ENCODE measurements around the gene FNDC1. TPM values are rescaled to one million over a fixed set of nuclear protein-coding genes. Genes with fewer than 3 reads are reported as not detected.
A peak's percentile ranks its signal among the peaks of the same experiment; 100 is the strongest.

The FNDC1 gene
- total RNA-seq, 1 experiment from 2014 or later = 0.17 TPM

DNA sequence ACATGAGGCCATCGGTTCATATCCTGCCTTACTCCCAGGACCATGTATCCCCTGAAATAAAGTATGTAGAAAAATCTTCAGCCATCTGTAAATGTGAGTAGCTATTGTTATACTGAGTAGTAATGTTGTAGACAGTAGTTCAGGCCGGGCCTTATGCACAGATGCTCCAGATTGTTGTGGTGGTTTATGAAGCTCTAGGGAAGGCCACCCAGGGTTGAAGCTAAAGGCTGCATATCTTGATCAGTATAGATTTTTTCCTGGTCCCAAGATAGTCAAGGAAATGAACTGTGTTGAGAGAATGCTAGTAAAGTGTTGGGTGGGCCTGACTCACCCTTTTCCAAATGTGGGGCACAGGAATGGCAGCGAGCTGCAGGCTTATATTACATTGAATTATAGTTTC, 81.4 kb downstream of the FNDC1 start:
- DNase-seq = no peak
- H3K36me3 Mint-ChIP-seq (ENCODE audit: insufficient read depth, unreplicated experiment) = no peaks in the 10 kb centered on the region
- TF ChIP-seq, protein P1, sequence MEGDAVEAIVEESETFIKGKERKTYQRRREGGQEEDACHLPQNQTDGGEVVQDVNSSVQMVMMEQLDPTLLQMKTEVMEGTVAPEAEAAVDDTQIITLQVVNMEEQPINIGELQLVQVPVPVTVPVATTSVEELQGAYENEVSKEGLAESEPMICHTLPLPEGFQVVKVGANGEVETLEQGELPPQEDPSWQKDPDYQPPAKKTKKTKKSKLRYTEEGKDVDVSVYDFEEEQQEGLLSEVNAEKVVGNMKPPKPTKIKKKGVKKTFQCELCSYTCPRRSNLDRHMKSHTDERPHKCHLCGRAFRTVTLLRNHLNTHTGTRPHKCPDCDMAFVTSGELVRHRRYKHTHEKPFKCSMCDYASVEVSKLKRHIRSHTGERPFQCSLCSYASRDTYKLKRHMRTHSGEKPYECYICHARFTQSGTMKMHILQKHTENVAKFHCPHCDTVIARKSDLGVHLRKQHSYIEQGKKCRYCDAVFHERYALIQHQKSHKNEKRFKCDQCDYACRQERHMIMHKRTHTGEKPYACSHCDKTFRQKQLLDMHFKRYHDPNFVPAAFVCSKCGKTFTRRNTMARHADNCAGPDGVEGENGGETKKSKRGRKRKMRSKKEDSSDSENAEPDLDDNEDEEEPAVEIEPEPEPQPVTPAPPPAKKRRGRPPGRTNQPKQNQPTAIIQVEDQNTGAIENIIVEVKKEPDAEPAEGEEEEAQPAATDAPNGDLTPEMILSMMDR (IDR thresholded peaks at IDR 0.05; ENCODE audit: unreplicated experiment) = no peak
- CTCF ChIA-PET = no interaction called here
- peaks cover 53% of the 10 kb centered on the region for H3K27me3 Mint-ChIP-seq (ENCODE audit: unreplicated experiment)
- no peak overlapping the region for H3K27ac Mint-ChIP-seq (ENCODE audit: unreplicated experiment)
- no peaks in the 10 kb centered on the region for H3K4me1 Mint-ChIP-seq (ENCODE audit: low read depth, unreplicated experiment)
- intact Hi-C loops (cut with micrococcal nuclease; ENCODE audit: unreplicated experiment) = loop anchor here (10.0 kb wide), 3 partner anchors 214 to 394 kb away; no protein-coding TSS in a partner anchor
- BruUV-seq (replicated peaks) = no TSS peak
- H3K4me3 Mint-ChIP-seq (ENCODE audit: low read depth, unreplicated experiment) = no peak overlapping the region
- no peaks in the 10 kb centered on the region for H3K9me3 Mint-ChIP-seq (ENCODE audit: low read depth, unreplicated experiment)

DNA sequence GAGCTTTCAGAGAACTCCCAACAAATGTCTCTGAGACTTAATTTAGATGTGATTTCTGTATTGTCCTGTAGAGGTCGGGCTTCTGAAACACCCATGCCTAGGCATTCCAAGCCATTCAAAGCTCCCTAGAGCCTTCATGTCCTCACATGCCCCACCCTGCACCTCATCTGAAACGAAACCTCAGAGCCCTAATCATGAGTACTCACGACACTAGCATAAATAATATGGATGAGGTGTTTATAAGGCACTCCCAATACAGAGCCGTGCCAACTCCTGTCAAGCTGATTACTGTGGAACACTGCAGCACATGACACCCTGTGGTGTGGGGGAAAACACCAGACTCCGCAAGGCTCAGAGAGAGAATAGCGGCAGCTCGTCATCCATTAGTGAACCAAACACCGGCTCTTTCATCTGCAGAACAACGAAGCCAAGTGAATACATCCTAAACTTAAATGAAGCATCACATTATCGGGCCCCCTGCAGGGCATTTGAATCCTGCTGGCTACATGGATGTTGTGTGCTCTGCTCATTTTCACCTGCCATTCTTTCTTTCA, 83.8 kb downstream of the FNDC1 start:
- Mint-ChIP-seq H3K27me3 (ENCODE audit: unreplicated experiment) (peaks cover 63% of the 10 kb centered on the region), H3K9me3 (ENCODE audit: low read depth, unreplicated experiment) (no peaks in the 10 kb centered on the region), H3K27ac (ENCODE audit: unreplicated experiment) (no peak overlapping the region), H3K36me3 (ENCODE audit: insufficient read depth, unreplicated experiment) (no peaks in the 10 kb centered on the region), H3K4me3 (ENCODE audit: low read depth, unreplicated experiment) (no peak overlapping the region), H3K4me1 (ENCODE audit: low read depth, unreplicated experiment) (no peaks in the 10 kb centered on the region)
- BruUV-seq (replicated peaks) = no TSS peak
- TF ChIP-seq, protein P1 (IDR thresholded peaks at IDR 0.05; ENCODE audit: unreplicated experiment) = peak; percentile 21
- intact Hi-C loops (cut with micrococcal nuclease; ENCODE audit: unreplicated experiment) = loop anchor here (10.0 kb wide), 3 partner anchors 212 to 392 kb away; no protein-coding TSS in a partner anchor
- CTCF ChIA-PET = interaction anchor here (0.9 to 1.3 kb wide), 9 partner anchors 8 to 402 kb away, joined by 3 to 13 read pairs (median 3); no protein-coding TSS in a partner anchor
- DNase-seq = peak; percentile 20

DNA sequence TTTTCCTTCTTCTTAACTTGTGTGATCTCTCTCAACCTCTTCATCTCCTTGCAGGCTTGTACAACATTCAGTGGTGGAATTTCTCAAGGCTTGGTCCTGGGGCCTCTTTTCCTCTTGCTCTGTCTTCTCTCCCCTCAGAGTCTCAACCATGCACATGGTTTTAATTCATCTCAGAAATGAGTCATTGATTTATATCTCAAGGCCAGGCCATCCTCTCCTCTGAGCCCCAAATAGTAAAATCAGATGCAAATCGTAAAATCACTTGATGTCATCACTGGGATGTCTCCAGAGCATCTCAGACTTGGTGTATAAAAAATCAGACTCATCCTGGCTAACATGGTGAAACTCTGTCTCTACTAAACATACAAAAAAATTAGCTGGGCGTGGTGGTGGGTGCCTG, 85.0 kb downstream of the FNDC1 start:
- CTCF ChIA-PET = no interaction called here
- Mint-ChIP-seq H3K9me3 (ENCODE audit: low read depth, unreplicated experiment) (no peaks in the 10 kb centered on the region), H3K27ac (ENCODE audit: unreplicated experiment) (no peak overlapping the region), H3K27me3 (ENCODE audit: unreplicated experiment) (peaks cover 70% of the 10 kb centered on the region), H3K36me3 (ENCODE audit: insufficient read depth, unreplicated experiment) (no peaks in the 10 kb centered on the region), H3K4me1 (ENCODE audit: low read depth, unreplicated experiment) (no peaks in the 10 kb centered on the region), H3K4me3 (ENCODE audit: low read depth, unreplicated experiment) (no peak overlapping the region)
- DNase-seq = no peak
- intact Hi-C loops (cut with micrococcal nuclease; ENCODE audit: unreplicated experiment) = loop anchor here (10.0 kb wide), 3 partner anchors 211 to 391 kb away; no protein-coding TSS in a partner anchor
- no TSS peak for BruUV-seq (replicated peaks)
- TF ChIP-seq, protein P1 (IDR thresholded peaks at IDR 0.05; ENCODE audit: unreplicated experiment) = no peak

DNA sequence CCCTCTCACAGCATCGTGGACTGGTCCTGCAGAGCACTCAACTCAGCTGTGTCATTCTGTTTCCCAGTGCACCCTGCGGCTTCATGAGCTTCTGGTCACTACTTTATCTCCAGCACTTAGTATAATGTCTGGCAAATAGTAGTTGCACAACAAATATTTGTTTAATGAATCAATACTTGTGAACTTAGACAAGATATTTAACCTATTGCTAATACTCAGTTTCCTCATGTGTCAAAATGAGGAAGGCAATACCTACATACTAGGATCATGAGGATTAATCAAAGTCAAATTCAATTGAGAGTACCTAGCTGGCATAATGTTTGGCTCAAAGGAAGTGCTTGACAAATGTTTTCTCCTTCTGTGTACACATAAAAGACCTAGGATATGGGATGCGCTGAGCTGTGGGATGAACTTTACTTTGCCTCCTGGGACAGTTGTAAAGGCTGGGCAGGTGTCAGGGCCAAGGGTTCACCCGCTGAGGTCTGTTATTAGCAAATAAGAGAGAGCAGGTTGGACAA, 86.3 kb downstream of the FNDC1 start:
- no peaks in the 10 kb centered on the region for H3K9me3 Mint-ChIP-seq (ENCODE audit: low read depth, unreplicated experiment)
- CTCF ChIA-PET = no interaction called here
- BruUV-seq (replicated peaks) = no TSS peak
- DNase-seq = no peak
- no peaks in the 10 kb centered on the region for H3K36me3 Mint-ChIP-seq (ENCODE audit: insufficient read depth, unreplicated experiment)
- TF ChIP-seq, protein P1 (IDR thresholded peaks at IDR 0.05; ENCODE audit: unreplicated experiment) = no peak
- intact Hi-C loops (cut with micrococcal nuclease; ENCODE audit: unreplicated experiment) = loop anchor here (10.0 kb wide), 3 partner anchors 209 to 389 kb away; no protein-coding TSS in a partner anchor
- peaks cover 78% of the 10 kb centered on the region for H3K27me3 Mint-ChIP-seq (ENCODE audit: unreplicated experiment)
- H3K27ac Mint-ChIP-seq (ENCODE audit: unreplicated experiment) = no peak overlapping the region
- no peaks in the 10 kb centered on the region for H3K4me1 Mint-ChIP-seq (ENCODE audit: low read depth, unreplicated experiment)
- no peak overlapping the region for H3K4me3 Mint-ChIP-seq (ENCODE audit: low read depth, unreplicated experiment)
